Panc1 (cell line): ENCODE data around the gene PMF1. TPM values are rescaled to one million over a fixed set of nuclear protein-coding genes. Genes with fewer than 3 reads are reported as not detected.

Experiments used
- ATAC-seq: fragments of 200-7000 bp; cut with Tn5 transposase; 2 replicates; pipeline ENCODE4 v1.9.1; 2020; ENCODE audit warnings: mild to moderate bottlenecking, moderate library complexity
- BruUV-seq: library from RNA; stranded (reverse); fragments of 400-500 nt; replicated peaks from 2 replicates; lab custom pipeline; 2021; lab: Mats Ljungman, UMichigan
- CTCF ChIA-PET: fragments of 300-600 bp; sonication (Branson Sonifier 250); formaldehyde crosslinking; loops from one replicate; lab custom pipeline; 2022; ENCODE audit warnings: antibody characterized with exemption; lab: Charles Lee
- POLR2A ChIA-PET: fragments of 300-600 bp; sonication (Branson Sonifier 250); formaldehyde crosslinking; loops from one replicate; lab custom pipeline; 2022; ENCODE audit warnings: antibody characterized with exemption; lab: Charles Lee
- DNase-seq: peaks from one replicate; pipeline ENCODE4 v3.0.0-alpha.2; 2010; ENCODE audit warnings: low read depth, low spot score
- H3K27ac ChIP-seq: 2 replicates; pipeline ENCODE4 v1.5.1; 2011; ENCODE audit warnings: mild to moderate bottlenecking, low read length, inconsistent platforms
- H3K27me3 ChIP-seq: fragments of 200-500 bp; sonication (Bioruptor generic); 2 replicates; pipeline ENCODE4 v1.6.0; 2014; ENCODE audit warnings: low read length, inconsistent platforms; ENCODE audit not compliant: control insufficient read depth, insufficient read depth
- H3K36me3 ChIP-seq: fragments of 200-500 bp; sonication (Bioruptor generic); 2 replicates; pipeline ENCODE4 v1.5.1; 2014; ENCODE audit warnings: inconsistent platforms, mild to moderate bottlenecking, low read length, moderate library complexity; ENCODE audit not compliant: control insufficient read depth, insufficient read depth
- H3K4me1 ChIP-seq: 2 replicates; pipeline ENCODE4 v1.5.1; 2011; ENCODE audit warnings: inconsistent platforms, mild to moderate bottlenecking, low read length, moderate library complexity; ENCODE audit not compliant: control insufficient read depth, insufficient read depth
- H3K4me3 ChIP-seq, 2 experiments: 2 replicates each; pipeline ENCODE4 v1.5.1; 2011 to 2012; ENCODE audit warnings: low read depth in 2 of 2, low read length in 2 of 2, mild to moderate bottlenecking in 2 of 2, inconsistent platforms in 1 of 2, moderate library complexity in 1 of 2
- H3K9me3 ChIP-seq: fragments of 200-500 bp; sonication (Bioruptor generic); 2 replicates; pipeline ENCODE4 v1.5.1; 2014; ENCODE audit warnings: low read depth, mild to moderate bottlenecking, inconsistent platforms, low read length, moderate library complexity; ENCODE audit not compliant: control insufficient read depth, insufficient read depth
- POLR2AphosphoS5 ChIP-seq: IDR thresholded peaks from 2 replicates; pipeline ENCODE4 v1.6.1; 2012; ENCODE audit warnings: mild to moderate bottlenecking, low read depth, low read length, moderate library complexity
- SIN3A ChIP-seq: IDR thresholded peaks from 2 replicates; pipeline ENCODE4 v1.6.1; 2012; ENCODE audit warnings: low read depth, mild to moderate bottlenecking, low read length, moderate library complexity, borderline replicate concordance; ENCODE audit not compliant: insufficient read depth
- TCF7L2 ChIP-seq: IDR thresholded peaks from 2 replicates; pipeline ENCODE4 v1.6.1; 2011; ENCODE audit warnings: mild to moderate bottlenecking, low read depth, low read length, inconsistent platforms
- in situ Hi-C: cut with HindIII; loops from 2 replicates; pipeline ENCODE4 v1.10.0; 2016; ENCODE audit warnings: low sequenced_read_pairs, low pct_unique_long_range_greater_than_20kb
- intact Hi-C: fragments of 100-400 bp; cut with micrococcal nuclease; formaldehyde crosslinking; loops from one replicate; pipeline ENCODE4 v1.10.0; 2022; ENCODE audit not compliant: unreplicated experiment
- total RNA-seq: library from RNA; stranded (reverse); gene quantifications from one replicate; pipeline ENCODE4 v1.2.1, GENCODE V29; 2021; ENCODE audit not compliant: unreplicated experiment
- TF ChIP-seq, protein P1 (sequence below), 2 experiments: IDR thresholded peaks; 2 replicates each; pipeline ENCODE4 v1.6.1; 2011 to 2012; ENCODE audit warnings: low read depth in 2 of 2, control low read depth in 1 of 2, low read length in 1 of 2, mild to moderate bottlenecking in 1 of 2, moderate library complexity in 1 of 2; ENCODE audit not compliant: insufficient read depth in 1 of 2
- TF ChIP-seq, protein P2 (sequence below): fragments of 450-650 bp; IDR thresholded peaks from 2 replicates; pipeline ENCODE4 v1.5.1; 2017; ENCODE audit warnings: mild to moderate bottlenecking

Gene PMF1
- total RNA-seq, 1 experiment from 2014 or later = 57.5 TPM

DNA sequence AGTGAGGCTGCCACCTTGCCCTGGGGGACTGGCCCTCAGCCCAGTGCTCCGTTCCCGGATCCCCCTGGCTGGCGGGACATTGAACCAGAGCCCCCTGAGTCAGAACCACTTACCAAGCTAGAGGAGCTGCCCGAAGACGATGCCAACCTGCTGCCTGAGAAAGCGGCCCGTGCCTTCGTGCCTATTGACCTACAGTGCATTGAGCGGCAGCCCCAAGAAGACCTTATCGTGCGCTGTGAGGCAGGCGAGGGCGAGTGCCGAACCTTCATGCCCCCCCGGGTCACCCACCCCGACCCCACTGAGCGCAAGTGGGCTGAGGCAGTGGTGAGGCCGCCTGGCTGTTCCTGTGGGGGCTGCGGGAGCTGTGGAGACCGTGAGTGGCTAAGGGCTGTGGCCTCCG, 72.6 kb downstream of the PMF1 start:
- H3K4me1 ChIP-seq = peaks cover 14% of the 10 kb centered on the region
- H3K9me3 ChIP-seq = no peaks in the 10 kb centered on the region
- no peak overlapping the region for H3K27ac ChIP-seq
- intact Hi-C loops = no loop called here
- H3K27me3 ChIP-seq = no peaks in the 10 kb centered on the region
- DNase-seq = no peak
- no TSS peak for BruUV-seq
- in situ Hi-C loops = no loop called here
- ChIA-PET CTCF (interaction anchor here (0.5 kb wide), 1 partner anchor 212 kb away, joined by 3 read pairs; no protein-coding TSS in a partner anchor), POLR2A (no interaction called here)
- no peak for TF ChIP-seq TCF7L2
- TF ChIP-seq, protein P1, sequence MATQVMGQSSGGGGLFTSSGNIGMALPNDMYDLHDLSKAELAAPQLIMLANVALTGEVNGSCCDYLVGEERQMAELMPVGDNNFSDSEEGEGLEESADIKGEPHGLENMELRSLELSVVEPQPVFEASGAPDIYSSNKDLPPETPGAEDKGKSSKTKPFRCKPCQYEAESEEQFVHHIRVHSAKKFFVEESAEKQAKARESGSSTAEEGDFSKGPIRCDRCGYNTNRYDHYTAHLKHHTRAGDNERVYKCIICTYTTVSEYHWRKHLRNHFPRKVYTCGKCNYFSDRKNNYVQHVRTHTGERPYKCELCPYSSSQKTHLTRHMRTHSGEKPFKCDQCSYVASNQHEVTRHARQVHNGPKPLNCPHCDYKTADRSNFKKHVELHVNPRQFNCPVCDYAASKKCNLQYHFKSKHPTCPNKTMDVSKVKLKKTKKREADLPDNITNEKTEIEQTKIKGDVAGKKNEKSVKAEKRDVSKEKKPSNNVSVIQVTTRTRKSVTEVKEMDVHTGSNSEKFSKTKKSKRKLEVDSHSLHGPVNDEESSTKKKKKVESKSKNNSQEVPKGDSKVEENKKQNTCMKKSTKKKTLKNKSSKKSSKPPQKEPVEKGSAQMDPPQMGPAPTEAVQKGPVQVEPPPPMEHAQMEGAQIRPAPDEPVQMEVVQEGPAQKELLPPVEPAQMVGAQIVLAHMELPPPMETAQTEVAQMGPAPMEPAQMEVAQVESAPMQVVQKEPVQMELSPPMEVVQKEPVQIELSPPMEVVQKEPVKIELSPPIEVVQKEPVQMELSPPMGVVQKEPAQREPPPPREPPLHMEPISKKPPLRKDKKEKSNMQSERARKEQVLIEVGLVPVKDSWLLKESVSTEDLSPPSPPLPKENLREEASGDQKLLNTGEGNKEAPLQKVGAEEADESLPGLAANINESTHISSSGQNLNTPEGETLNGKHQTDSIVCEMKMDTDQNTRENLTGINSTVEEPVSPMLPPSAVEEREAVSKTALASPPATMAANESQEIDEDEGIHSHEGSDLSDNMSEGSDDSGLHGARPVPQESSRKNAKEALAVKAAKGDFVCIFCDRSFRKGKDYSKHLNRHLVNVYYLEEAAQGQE (IDR thresholded peaks at IDR 0.05; ENCODE audit: insufficient read depth in 1 of 2, low read depth in 2 of 2, low read length in 1 of 2) = no peak
- TF ChIP-seq, protein P2, sequence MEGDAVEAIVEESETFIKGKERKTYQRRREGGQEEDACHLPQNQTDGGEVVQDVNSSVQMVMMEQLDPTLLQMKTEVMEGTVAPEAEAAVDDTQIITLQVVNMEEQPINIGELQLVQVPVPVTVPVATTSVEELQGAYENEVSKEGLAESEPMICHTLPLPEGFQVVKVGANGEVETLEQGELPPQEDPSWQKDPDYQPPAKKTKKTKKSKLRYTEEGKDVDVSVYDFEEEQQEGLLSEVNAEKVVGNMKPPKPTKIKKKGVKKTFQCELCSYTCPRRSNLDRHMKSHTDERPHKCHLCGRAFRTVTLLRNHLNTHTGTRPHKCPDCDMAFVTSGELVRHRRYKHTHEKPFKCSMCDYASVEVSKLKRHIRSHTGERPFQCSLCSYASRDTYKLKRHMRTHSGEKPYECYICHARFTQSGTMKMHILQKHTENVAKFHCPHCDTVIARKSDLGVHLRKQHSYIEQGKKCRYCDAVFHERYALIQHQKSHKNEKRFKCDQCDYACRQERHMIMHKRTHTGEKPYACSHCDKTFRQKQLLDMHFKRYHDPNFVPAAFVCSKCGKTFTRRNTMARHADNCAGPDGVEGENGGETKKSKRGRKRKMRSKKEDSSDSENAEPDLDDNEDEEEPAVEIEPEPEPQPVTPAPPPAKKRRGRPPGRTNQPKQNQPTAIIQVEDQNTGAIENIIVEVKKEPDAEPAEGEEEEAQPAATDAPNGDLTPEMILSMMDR = no peak
- TF ChIP-seq SIN3A = no peak
- H3K36me3 ChIP-seq = peaks cover 5% of the 10 kb centered on the region; the same call in 1 of the 2 replicates
- H3K4me3 ChIP-seq = no peak overlapping the region
- no peak for ATAC-seq

DNA sequence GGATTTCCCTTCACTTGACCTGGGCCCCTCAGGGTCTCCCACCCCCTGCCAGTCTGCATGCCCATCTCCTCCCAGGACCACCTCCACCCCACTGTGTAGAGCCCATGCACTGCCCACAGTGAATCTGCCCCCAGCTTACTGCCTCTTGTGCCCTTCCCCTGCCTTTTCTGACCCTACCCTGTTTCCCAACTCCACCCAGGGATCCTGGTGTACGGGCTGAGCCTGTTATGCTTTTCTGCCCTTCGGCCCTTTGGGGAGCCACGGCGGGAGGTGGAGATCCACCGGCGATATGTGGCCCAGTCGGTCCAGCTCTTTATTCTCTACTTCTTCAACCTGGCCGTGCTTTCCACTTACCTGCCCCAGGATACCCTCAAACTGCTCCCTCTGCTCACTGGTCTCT, 73.3 kb downstream of the PMF1 start:
- intact Hi-C loops = no loop called here
- Histone ChIP-seq H3K9me3 (no peaks in the 10 kb centered on the region), H3K27ac (no peak overlapping the region), H3K4me1 (peaks cover 9% of the 10 kb centered on the region), H3K4me3 (no peak overlapping the region), H3K36me3 (peaks cover 5% of the 10 kb centered on the region; the same call in 1 of the 2 replicates), H3K27me3 (no peaks in the 10 kb centered on the region)
- no TSS peak for BruUV-seq
- TF ChIP-seq, protein P2 = no peak
- TF ChIP-seq, protein P1 (IDR thresholded peaks at IDR 0.05; ENCODE audit: insufficient read depth in 1 of 2, low read depth in 2 of 2, low read length in 1 of 2) = no peak
- TF ChIP-seq SIN3A (no peak), POLR2AphosphoS5 (no peak), TCF7L2 (no peak)
- POLR2A ChIA-PET = no interaction called here
- DNase-seq (no peak), ATAC-seq (no peak)
- in situ Hi-C loops = no loop called here
- CTCF ChIA-PET = interaction anchor here (0.5 kb wide), 1 partner anchor 213 kb away, joined by 3 read pairs; no protein-coding TSS in a partner anchor

Other genes starting within 250 kb of the PMF1 start
- gene ARHGEF2, start 234.5 kb upstream of the PMF1 start, total RNA-seq = 87.0 TPM
- gene SSR2, start 192.1 kb upstream of the PMF1 start, total RNA-seq = 252 TPM
- gene UBQLN4, start 159.2 kb upstream of the PMF1 start, total RNA-seq = 60.0 TPM
- 63.4 TPM for gene LAMTOR2, start 158.2 kb upstream of the PMF1 start, total RNA-seq
- gene RAB25, start 151.8 kb upstream of the PMF1 start, total RNA-seq = not detected
- 15.8 TPM for gene MEX3A, start 130.5 kb upstream of the PMF1 start, total RNA-seq
- gene LMNA, start 98.3 kb upstream of the PMF1 start, total RNA-seq = 691 TPM
- gene SEMA4A, start 59.4 kb upstream of the PMF1 start, total RNA-seq = 0.21 TPM
- gene SLC25A44, start 18.9 kb upstream of the PMF1 start, total RNA-seq = 33.0 TPM
- 0.67 TPM for gene BGLAP, start 29.2 kb downstream of the PMF1 start, total RNA-seq
- 0.92 TPM for gene PAQR6, start 35.0 kb downstream of the PMF1 start, total RNA-seq
- 117 TPM for gene SMG5, start 69.8 kb downstream of the PMF1 start, total RNA-seq
- 5.5 TPM for gene TMEM79, start 71.3 kb downstream of the PMF1 start, total RNA-seq
- 60.2 TPM for gene GLMP, start 82.7 kb downstream of the PMF1 start, total RNA-seq
- 0.28 TPM for gene VHLL, start 86.3 kb downstream of the PMF1 start, total RNA-seq
- gene CCT3, start 125.3 kb downstream of the PMF1 start, total RNA-seq = 451 TPM
- 3.6 TPM for gene TSACC, start 125.5 kb downstream of the PMF1 start, total RNA-seq
- 0.28 TPM for gene RHBG, start 156.2 kb downstream of the PMF1 start, total RNA-seq